Gastrocnemius medialis (tissue), 4 donors: Measurements from ENCODE around the gene DNM2. TPM values are rescaled to one million over a fixed set of nuclear protein-coding genes. Genes with fewer than 3 reads are reported as not detected.

Experiments used
- ATAC-seq, 2 donors: fragments of 150-250 bp; one replicate each; pipeline ENCODE4 v1.9.1; 2016
- DNase-seq, 2 donors: peaks; one replicate each; pipeline ENCODE4 v3.0.0-alpha.2; 2019
- H3K27ac ChIP-seq, 4 donors: fragments of 200-600 bp; sonication (generic); 1 replicate in 1 of 4; 2 replicates in 3 of 4; pipeline ENCODE4 v1.5.1; 2016 to 2018; ENCODE audit warnings: mild to moderate bottlenecking in 2 of 4, moderate library complexity in 1 of 4
- H3K27me3 ChIP-seq, 3 donors: fragments of 200-600 bp; sonication (generic) in 2 of 3; 1 replicate in 1 of 3; 2 replicates in 2 of 3; pipeline versions ENCODE4 v1.5.1 to v1.6.0; 2016 to 2019; ENCODE audit warnings: mild to moderate bottlenecking in 1 of 3, moderate library complexity in 1 of 3
- H3K36me3 ChIP-seq, 2 donors: fragments of 200-600 bp; sonication (generic) in 1 of 2; one replicate each; pipeline ENCODE4 v1.5.1; 2017 to 2018
- H3K4me1 ChIP-seq, 2 donors: fragments of 200-600 bp; sonication (generic) in 1 of 2; one replicate each; pipeline ENCODE4 v1.5.1; 2016 to 2017; ENCODE audit warnings: mild to moderate bottlenecking in 2 of 2
- H3K4me3 ChIP-seq, 4 donors: fragments of 200-600 bp; sonication (generic) in 3 of 4; 1 replicate in 1 of 4; 2 replicates in 3 of 4; pipeline ENCODE4 v1.5.1; 2016 to 2019; ENCODE audit warnings: mild to moderate bottlenecking in 2 of 4
- H3K9me3 ChIP-seq, 3 donors: fragments of 200-600 bp; sonication (generic) in 2 of 3; 1 replicate in 1 of 3; 2 replicates in 2 of 3; pipeline ENCODE4 v1.5.1; 2016 to 2019
- CTCF ChIP-seq, 5 experiments: fragments of 450-650 bp in 3 of 5; fragments of 200-600 bp in 2 of 5; sonication (generic) in 2 of 5; IDR thresholded peaks in 4 of 5; conservative IDR thresholded peaks in 1 of 5; 1 replicate in 4 of 5; 2 replicates in 1 of 5; pipeline ENCODE4 v1.5.1; 2016 to 2019; ENCODE audit warnings: antibody characterized with exemption in 5 of 5, mild to moderate bottlenecking in 3 of 5, moderate library complexity in 3 of 5
- POLR2A ChIP-seq, 2 donors: fragments of 450-650 bp; IDR thresholded peaks; one replicate each; pipeline ENCODE4 v1.6.1; 2017; ENCODE audit warnings: antibody characterized with exemption in 2 of 2, mild to moderate bottlenecking in 2 of 2, moderate library complexity in 2 of 2
- in situ Hi-C, 4 donors: fragments of 200-750 bp; cut with MboI; loops; one replicate each; pipeline versions ENCODE4 v1.15.0 to v1.8.0; 2017; ENCODE audit warnings: low sequenced_read_pairs in 4 of 4
- intact Hi-C: fragments of 100-400 bp; cut with DNase I; formaldehyde crosslinking; loops from one replicate; pipeline ENCODE4 v1.15.1; 2023; ENCODE audit warnings: low total_unique reads
- total RNA-seq, 4 donors: library from RNA; depleted of rRNA; stranded (reverse); fragments of >200 nt; gene quantifications; one replicate each; pipeline versions ENCODE4 v1.1.0 to v1.2.3, GENCODE V29; 2016

The DNM2 gene
- total RNA-seq, 4 donors from 2014 or later, result 76.2 to 131 (median 108) TPM

GRCh38 chr19:10677751-10678150, 40.1 kb upstream of the DNM2 start:
- no peak for ATAC-seq

DNA sequence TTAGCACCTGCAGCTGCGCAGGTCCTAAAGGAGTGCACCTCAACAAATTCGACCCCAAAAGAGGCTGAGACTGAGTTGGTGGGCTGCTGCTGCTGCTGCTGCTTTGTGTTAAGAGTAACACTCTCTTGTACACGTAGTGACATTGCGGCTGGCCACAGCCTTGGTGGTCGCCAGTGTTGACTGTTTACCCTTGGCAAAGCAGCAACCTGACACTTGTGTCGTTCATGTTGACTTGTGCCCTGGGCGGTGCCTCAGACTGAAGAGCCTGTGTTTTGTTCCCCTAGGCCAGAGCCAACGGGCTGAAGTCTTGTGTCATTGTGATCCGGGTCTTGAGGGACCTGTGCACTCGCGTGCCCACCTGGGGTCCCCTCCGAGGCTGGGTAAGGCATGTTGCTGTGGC, 39.1 kb upstream of the DNM2 start:
- TF ChIP-seq POLR2A (IDR thresholded peaks at IDR 0.05), result no peak
- TF ChIP-seq CTCF (IDR thresholded peaks at IDR 0.05 in 4 of 5, conservative IDR thresholded peaks at IDR 0.05 in 1 of 5), result no peak
- H3K36me3 ChIP-seq, result peaks cover 0 to 78% of the 10 kb centered on the region in 2 donors
- no peaks in the 10 kb centered on the region for H3K4me1 ChIP-seq
- DNase-seq (no peak), ATAC-seq (no peak)
- H3K27ac ChIP-seq, result no peak overlapping the region
- H3K27me3 ChIP-seq, result no peaks in the 10 kb centered on the region
- no peak overlapping the region for H3K4me3 ChIP-seq
- in situ Hi-C loops (no loop called here), intact Hi-C loops (no loop called here)
- H3K9me3 ChIP-seq, result no peaks in the 10 kb centered on the region

More at GRCh38 chr19:10677751-10678150, 40.1 kb upstream of the DNM2 start:
- no peak for TF ChIP-seq POLR2A (IDR thresholded peaks at IDR 0.05)
- TF ChIP-seq CTCF (IDR thresholded peaks at IDR 0.05 in 4 of 5, conservative IDR thresholded peaks at IDR 0.05 in 1 of 5), result no peak
- H3K27ac ChIP-seq, result no peak overlapping the region
- peaks cover 6 to 8% of the 10 kb centered on the region in 2 donors for H3K4me1 ChIP-seq
- no peak overlapping the region for H3K4me3 ChIP-seq
- peaks cover 0 to 78% of the 10 kb centered on the region in 2 donors for H3K36me3 ChIP-seq
- no peaks in the 10 kb centered on the region for H3K27me3 ChIP-seq
- DNase-seq, result no peak
- intact Hi-C loops (no loop called here), in situ Hi-C loops (no loop called here)
- H3K9me3 ChIP-seq, result no peaks in the 10 kb centered on the region

DNA sequence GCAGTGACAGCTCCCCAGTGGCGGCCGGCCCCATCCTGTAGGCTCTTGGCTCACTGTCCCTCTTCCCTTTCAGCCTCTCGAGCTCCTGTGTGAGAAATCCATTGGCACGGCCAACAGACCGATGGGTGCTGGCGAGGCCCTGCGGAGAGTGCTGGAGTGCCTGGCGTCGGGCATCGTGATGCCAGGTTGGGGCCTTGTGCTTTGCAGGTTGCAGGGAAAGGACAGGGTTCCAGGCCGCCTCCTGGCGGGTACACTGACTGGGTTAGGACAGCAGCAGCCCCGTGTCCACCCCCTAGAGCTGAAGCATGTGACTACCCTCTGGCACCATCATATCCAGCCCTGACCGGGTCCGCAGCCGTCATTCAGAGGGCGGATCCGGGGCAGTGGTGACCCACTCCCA, 38.1 kb upstream of the DNM2 start:
- ATAC-seq (no peak), DNase-seq (no peak)
- H3K9me3 ChIP-seq, result no peaks in the 10 kb centered on the region
- TF ChIP-seq POLR2A (IDR thresholded peaks at IDR 0.05) (no peak), CTCF (IDR thresholded peaks at IDR 0.05 in 4 of 5, conservative IDR thresholded peaks at IDR 0.05 in 1 of 5) (no peak)
- H3K4me1 ChIP-seq, result no peaks in the 10 kb centered on the region
- H3K36me3 ChIP-seq, result peaks cover 0 to 87% of the 10 kb centered on the region in 2 donors
- no peak overlapping the region for H3K27ac ChIP-seq
- in situ Hi-C loops, result no loop called here
- intact Hi-C loops, result no loop called here
- H3K4me3 ChIP-seq, result no peak overlapping the region
- no peaks in the 10 kb centered on the region for H3K27me3 ChIP-seq

GRCh38 chr19:10680545-10681135, 37.2 kb upstream of the DNM2 start:
- intact Hi-C loops (no loop called here), in situ Hi-C loops (no loop called here)
- Histone ChIP-seq H3K27me3 (no peaks in the 10 kb centered on the region), H3K4me3 (no peak overlapping the region), H3K9me3 (no peaks in the 10 kb centered on the region), H3K27ac (no peak overlapping the region), H3K36me3 (peaks cover 0 to 94% of the 10 kb centered on the region in 2 donors), H3K4me1 (no peaks in the 10 kb centered on the region)
- ATAC-seq (no peak), DNase-seq (no peak)
- no peak for TF ChIP-seq POLR2A (IDR thresholded peaks at IDR 0.05)
- TF ChIP-seq CTCF (IDR thresholded peaks at IDR 0.05 in 4 of 5, conservative IDR thresholded peaks at IDR 0.05 in 1 of 5), result no peak

DNA sequence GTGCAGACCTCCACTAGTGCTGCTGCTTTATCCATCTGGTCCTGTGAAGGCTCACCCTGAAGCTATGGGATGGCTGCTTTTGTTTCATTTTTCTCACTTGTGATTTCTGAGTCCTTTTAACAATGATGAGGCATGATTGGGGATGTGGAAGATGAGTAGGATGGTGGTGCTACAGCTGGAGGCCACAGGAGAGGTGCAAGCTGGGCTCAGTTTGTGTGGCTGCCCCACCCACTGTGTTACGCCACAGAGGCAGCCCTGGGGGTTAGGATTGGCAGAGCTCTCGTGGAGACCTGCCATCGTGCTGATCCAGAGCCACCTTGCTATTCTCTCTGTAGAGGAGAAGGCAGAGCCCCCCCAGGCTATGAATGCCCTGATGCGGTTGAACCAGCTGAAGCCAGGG, 36.2 kb upstream of the DNM2 start:
- no peak overlapping the region for H3K4me3 ChIP-seq
- no peaks in the 10 kb centered on the region for H3K27me3 ChIP-seq
- TF ChIP-seq POLR2A (IDR thresholded peaks at IDR 0.05) (no peak), CTCF (IDR thresholded peaks at IDR 0.05 in 4 of 5, conservative IDR thresholded peaks at IDR 0.05 in 1 of 5) (no peak)
- in situ Hi-C loops, result no loop called here
- ATAC-seq (no peak), DNase-seq (no peak)
- no peaks in the 10 kb centered on the region for H3K9me3 ChIP-seq
- intact Hi-C loops, result no loop called here
- H3K27ac ChIP-seq, result no peak overlapping the region
- peaks cover 0 to 100% of the 10 kb centered on the region in 2 donors for H3K36me3 ChIP-seq
- H3K4me1 ChIP-seq, result no peaks in the 10 kb centered on the region
